NCI-H69 (cell line): Measurements from ENCODE around the gene RAB7A.
A peak's percentile ranks its signal among the peaks of the same experiment; 100 is the strongest.

ENCODE experiments used
- DNase-seq: peaks from one replicate; lab custom pipeline; 2025; lab: John Stamatoyannopoulos, UW

The RAB7A gene

DNA sequence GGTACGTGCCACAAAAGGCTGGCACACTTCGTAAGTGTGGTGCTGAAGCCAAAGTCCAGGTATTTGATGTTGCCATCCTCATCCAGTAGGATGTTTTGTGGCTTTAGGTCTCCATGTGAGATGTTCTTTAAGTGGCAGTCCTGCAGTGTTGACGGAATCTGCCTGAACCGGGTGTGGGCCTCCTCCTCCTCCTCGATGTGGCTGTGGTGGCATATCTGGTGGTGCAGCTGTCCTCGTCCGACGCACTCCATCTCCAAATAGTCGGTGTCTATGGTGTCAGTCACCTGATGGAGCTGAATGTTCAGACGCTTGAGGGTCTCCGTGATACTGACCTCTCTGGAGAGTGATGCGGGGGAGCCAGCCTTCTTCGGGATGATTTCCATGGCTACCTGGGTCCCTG lies 123.0 kb downstream of the RAB7A start:
- no peak for DNase-seq

DNA sequence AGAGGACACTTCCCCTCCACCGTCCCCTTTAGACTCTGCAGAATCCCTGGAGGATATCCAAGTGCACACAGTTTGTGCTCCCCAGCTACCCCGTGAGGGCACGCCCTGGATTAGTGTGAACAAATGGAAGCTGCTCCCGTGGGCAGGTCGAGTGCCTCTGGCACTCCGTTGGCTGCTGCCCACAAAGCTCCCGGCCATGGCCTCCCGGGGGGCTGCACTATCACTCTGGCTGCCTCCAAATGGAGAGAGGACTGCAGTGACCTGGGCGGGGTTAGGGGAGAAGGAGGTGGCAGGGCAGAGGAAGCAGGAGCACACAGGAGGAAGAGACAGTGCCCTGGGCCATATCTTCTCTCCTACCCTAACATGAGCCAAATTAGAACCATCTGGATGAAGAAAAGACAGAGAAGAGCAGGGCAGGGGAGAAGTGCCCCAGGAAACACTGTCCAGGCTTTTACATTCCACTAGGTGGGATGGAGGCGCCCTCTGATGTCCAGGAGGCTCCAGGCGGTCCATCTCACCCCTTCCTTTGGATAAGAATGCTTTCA lies 124.0 kb downstream of the RAB7A start:
- peak; percentile 25 for DNase-seq

DNA sequence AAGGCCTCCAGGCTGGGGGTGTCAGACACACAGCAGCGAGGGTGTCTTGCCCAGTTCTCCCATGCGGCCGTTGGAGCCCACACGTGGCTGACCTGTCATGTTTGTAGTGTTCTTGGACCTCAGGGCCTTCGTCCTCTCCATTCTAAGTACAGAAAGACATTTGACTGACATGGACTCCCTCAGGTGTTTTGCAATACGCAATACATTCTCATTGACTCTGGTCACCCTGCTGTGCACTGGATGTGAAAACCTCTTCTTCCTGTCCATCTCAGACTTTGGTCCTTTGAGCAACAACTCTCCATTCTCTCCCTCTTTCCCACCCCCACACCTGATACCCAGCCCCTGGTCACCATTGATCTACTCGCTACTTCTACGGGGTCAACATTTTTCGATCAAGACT lies 124.6 kb downstream of the RAB7A start:
- no peak for DNase-seq

DNA sequence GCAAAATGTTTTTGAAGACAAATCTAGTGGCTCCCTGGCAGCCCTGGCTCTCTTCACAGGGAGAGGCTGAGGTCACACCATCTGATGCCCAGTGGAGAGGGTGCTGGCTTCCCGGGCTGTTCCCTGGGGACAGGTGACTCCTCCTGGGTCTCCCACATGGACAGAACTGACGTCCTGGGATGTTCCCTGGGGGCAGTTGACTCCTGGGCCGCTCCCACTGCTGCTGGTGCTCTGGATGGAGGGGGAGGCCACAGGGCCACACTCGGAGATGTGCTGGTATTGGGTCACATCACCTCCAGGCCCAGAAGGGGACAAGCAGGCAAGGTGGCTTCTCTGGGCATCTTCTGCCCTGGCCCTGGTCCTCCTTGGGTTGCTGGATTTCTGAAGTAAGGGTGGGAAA lies 125.6 kb downstream of the RAB7A start:
- no peak for DNase-seq

DNA sequence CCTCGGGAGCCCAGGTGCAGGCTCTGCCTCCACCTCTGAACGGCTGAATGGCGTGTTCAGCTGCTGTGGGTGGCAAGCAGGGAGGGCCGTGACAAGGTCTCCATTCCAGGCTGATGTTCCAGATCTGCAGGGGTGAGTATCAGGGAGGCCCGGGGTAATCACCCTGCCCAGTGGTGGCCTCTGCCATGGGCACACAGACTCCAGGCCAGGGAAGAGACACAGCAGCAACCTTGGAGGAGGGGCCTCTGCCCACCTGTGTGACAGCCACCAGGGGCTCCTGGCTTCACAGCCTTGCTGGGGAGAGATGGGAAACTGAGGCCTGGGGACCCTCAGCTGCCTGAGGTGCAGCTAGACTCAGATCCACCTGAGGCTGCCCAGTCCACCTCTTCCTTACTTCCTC lies 127.8 kb downstream of the RAB7A start:
- DNase-seq = no peak

DNA sequence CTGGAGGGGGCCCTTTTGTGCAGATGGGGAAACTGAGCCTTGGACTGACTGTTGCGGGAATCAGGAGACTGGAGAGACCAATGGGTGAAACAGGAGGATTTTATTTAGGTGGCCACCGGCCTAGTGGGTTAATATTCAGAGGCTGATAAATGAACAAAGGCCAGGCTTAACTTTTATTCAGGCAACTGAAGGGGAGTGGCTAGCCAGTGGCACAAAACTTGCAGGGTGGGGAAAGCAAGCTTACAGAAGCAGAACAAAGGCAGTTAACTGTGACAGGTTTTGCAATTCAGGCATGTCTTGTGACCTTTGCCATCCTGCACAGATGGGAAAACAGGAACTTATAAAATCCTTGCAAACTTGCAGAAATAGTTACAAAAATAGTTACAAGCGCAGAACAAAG lies 128.5 kb downstream of the RAB7A start:
- no peak for DNase-seq

DNA sequence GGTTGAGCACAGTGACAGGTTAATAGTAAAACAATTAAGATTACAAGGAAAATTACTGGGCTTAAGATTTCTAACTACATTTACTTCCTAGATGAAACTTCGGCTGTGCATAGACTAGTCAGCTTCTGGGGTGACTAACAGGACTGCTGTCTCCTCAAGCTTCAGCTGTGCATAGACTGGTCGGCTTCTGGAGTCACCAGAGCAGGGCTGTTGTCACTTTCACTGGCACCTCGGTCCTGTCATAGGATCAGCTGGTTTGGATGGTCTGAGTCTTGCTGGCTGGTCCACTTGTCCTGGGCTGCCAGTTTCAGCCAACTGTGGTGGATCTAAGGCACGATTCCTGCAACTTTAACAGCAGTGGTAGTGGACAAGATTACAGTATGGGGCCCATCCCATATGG lies 129.6 kb downstream of the RAB7A start:
- DNase-seq = no peak

DNA sequence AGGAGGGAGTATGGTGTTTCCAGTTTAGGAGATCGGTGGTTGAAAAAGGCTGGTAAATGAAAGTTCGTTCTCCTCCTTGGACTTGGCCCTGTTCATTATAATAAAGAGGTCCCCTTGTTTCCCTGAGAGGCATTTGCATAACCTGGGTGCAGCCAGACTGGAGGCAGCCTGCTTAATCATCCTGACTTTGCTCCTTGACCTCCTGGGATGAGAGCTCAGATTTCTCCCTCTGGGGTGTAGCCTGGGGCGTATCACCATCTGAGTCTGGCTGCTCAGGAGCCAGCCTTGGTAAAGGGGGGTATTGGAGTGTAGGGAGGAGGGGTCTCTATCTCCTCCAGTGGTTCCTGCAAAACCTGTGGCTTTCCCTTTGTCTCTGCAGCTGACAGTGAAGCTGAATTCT lies 132.2 kb downstream of the RAB7A start:
- DNase-seq = no peak

DNA sequence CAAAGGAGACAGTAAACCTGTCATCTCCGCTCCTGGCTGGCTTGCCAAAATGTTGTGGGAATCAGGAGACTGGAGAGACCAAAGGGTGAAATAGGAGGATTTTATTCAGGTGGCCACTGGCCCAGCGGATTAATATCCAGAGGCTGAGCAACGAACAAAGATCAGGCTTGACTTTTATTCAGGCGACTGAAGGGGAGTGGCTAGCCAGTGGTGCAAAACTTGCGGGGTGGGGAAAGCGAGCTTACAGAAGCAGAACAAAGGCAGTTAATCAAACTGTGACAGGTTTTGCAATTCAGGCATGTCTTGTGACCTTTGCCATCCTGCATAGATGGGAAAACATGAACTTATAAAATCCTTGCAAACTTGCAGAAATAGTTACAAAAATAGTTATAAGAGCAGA lies 133.6 kb downstream of the RAB7A start:
- DNase-seq = no peak

DNA sequence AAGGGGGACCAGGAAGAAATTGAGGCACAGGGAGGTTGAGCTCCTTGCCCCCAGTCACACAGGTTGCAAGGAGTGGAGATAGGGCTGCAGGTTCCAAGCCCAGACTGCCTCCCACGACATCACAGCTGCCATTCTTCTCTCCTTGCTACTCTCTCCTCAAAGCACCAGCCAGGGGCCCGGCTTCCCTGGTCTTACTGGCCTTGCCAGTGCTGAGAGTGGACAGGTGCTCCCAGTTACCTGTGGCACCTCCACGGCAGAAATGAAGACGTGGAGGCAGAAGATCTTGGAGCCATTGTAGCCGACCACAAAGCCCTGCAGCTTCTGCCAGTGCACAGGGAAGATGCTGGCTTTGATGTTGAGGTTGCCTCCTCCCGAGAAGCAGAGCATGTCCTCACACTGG lies 135.5 kb downstream of the RAB7A start:
- no peak for DNase-seq

DNA sequence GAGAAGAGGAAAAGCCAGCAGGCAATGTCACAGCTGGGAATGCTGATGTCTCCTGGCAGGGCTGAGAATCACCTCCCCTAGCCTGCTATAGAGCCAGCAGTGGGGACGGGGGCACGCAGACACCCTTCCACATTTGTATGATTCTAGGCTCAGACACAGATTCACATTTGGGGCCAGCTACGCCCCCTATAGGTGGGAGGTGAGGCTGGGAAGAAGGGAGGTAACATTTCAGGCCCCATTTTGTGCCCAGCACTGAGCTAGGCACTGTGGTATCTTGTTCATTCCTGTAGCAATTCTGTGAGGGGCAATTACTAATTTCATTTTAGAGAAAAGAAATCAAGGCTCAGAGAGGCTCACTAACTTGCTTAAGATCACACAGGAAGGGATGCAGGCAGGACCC lies 137.6 kb downstream of the RAB7A start:
- peak; percentile 2 for DNase-seq
